PC-3 (cell line): ENCODE measurements around the gene EOLA1. TPM values are rescaled to one million over a fixed set of nuclear protein-coding genes. Genes with fewer than 3 reads are reported as not detected.
"Not testable (repeated sequence)": the region's sequence is repeated elsewhere in the genome, so short reads cannot be mapped to it uniquely, and the experiment has no call there.

ENCODE experiments used
- ATAC-seq: fragments of 200-7000 bp; cut with Tn5 transposase; 2 replicates; pipeline ENCODE4 v1.9.1; 2020; ENCODE audit warnings: mild to moderate bottlenecking, moderate library complexity
- BruUV-seq: library from RNA; stranded (reverse); fragments of 400-500 nt; replicated peaks from 2 replicates; lab custom pipeline; 2021; lab: Mats Ljungman, UMichigan
- CTCF ChIA-PET: fragments of 300-600 bp; sonication (Branson Sonifier 250); formaldehyde crosslinking; loops from one replicate; lab custom pipeline; 2022; ENCODE audit warnings: antibody characterized with exemption; lab: Charles Lee
- POLR2A ChIA-PET: fragments of 300-600 bp; sonication (Branson Sonifier 250); formaldehyde crosslinking; loops from one replicate; lab custom pipeline; 2022; ENCODE audit warnings: antibody characterized with exemption; ENCODE audit not compliant: unreplicated experiment; lab: Charles Lee
- DNase-seq: peaks from one replicate; pipeline ENCODE4 v3.0.0-alpha.2; 2015
- H2AFZ ChIP-seq: fragments of 300-600 bp; sonication (generic); 2 replicates; pipeline ENCODE4 v1.6.0; 2016; ENCODE audit warnings: antibody characterized with exemption, low read length
- H3F3A ChIP-seq: fragments of 300-600 bp; sonication (generic); one replicate; pipeline ENCODE4 v1.6.0; 2017; ENCODE audit warnings: antibody characterized with exemption, low read length, control low read depth, mild to moderate bottlenecking; ENCODE audit not compliant: unreplicated experiment
- H3K27ac ChIP-seq: fragments of 300-600 bp; sonication (generic); 2 replicates; pipeline ENCODE4 v1.5.1; 2016; ENCODE audit warnings: mild to moderate bottlenecking, low read length
- H3K27me3 ChIP-seq: fragments of 300-600 bp; sonication (generic); 2 replicates; pipeline ENCODE4 v1.6.1; 2016; ENCODE audit warnings: low read length, mixed read lengths
- H3K36me3 ChIP-seq: fragments of 300-600 bp; sonication (generic); 2 replicates; pipeline ENCODE4 v1.6.1; 2016; ENCODE audit warnings: low read depth, mixed run types, low read length, mixed read lengths
- H3K4me1 ChIP-seq: fragments of 300-600 bp; sonication (generic); 2 replicates; pipeline ENCODE4 v1.5.1; 2016; ENCODE audit warnings: low read length; ENCODE audit not compliant: insufficient read depth
- H3K4me2 ChIP-seq: fragments of 300-600 bp; sonication (generic); 2 replicates; pipeline ENCODE4 v1.6.0; 2016; ENCODE audit warnings: low read length
- H3K4me3 ChIP-seq: fragments of 300-600 bp; sonication (generic); 2 replicates; pipeline ENCODE4 v1.5.1; 2016; ENCODE audit warnings: mild to moderate bottlenecking, low read length, mixed read lengths
- H3K79me2 ChIP-seq: fragments of 300-600 bp; sonication (generic); 2 replicates; pipeline ENCODE4 v1.6.1; 2017; ENCODE audit warnings: low read length, mixed read lengths
- H3K9ac ChIP-seq: fragments of 300-600 bp; sonication (generic); 2 replicates; pipeline ENCODE4 v1.6.0; 2016; ENCODE audit warnings: mild to moderate bottlenecking, low read length
- H3K9me2 ChIP-seq: fragments of 300-600 bp; sonication (generic); replicated peaks from 2 replicates; pipeline ENCODE4 v1.6.1; 2016; ENCODE audit warnings: mixed run types, low read length, mixed read lengths
- H3K9me3 ChIP-seq: fragments of 300-600 bp; sonication (generic); 2 replicates; pipeline ENCODE4 v1.6.1; 2016; ENCODE audit warnings: low read length, mixed read lengths
- H4K20me1 ChIP-seq: fragments of 300-600 bp; sonication (generic); 2 replicates; pipeline ENCODE4 v1.6.1; 2016; ENCODE audit warnings: low read length, mixed read lengths
- EZH2 ChIP-seq: fragments of 300-600 bp; sonication (generic); IDR thresholded peaks from one replicate; pipeline ENCODE4 v1.6.1; 2017; ENCODE audit warnings: antibody characterized with exemption, mild to moderate bottlenecking, low read length; ENCODE audit not compliant: unreplicated experiment
- EZH2phosphoT487 ChIP-seq: fragments of 300-600 bp; sonication (generic); IDR thresholded peaks from 2 replicates; pipeline ENCODE4 v1.6.1; 2018; ENCODE audit warnings: mild to moderate bottlenecking, antibody characterized with exemption, low read length, borderline replicate concordance
- intact Hi-C: fragments of 100-400 bp; cut with micrococcal nuclease; formaldehyde crosslinking; loops from 2 replicates; pipeline ENCODE4 v1.9.0; 2023
- total RNA-seq: library from RNA; depleted of rRNA; stranded (reverse); fragments of >200 nt; gene quantifications from 2 replicates; pipeline ENCODE4 v1.2.3, GENCODE V29; 2014

EOLA1 gene
- total RNA-seq, 1 experiment from 2014 or later: 21.7 TPM

- no peaks in the 10 kb centered on the region for H3K4me1 ChIP-seq
- no peak overlapping the region for H3K4me3 ChIP-seq
- no peak overlapping the region for H3K27ac ChIP-seq
- no peak overlapping the region for H2AFZ ChIP-seq
- no peaks in the 10 kb centered on the region for H3K36me3 ChIP-seq
- H3K4me2 ChIP-seq: no peak overlapping the region
- H3K9me3 ChIP-seq: no peaks in the 10 kb centered on the region
- ChIA-PET POLR2A (no interaction called here), CTCF (no interaction called here)
- H4K20me1 ChIP-seq: no peaks in the 10 kb centered on the region
- no peaks in the 10 kb centered on the region for H3K79me2 ChIP-seq
- H3K27me3 ChIP-seq: no peaks in the 10 kb centered on the region
- no TSS peak for BruUV-seq
- TF ChIP-seq EZH2phosphoT487 (no peak), EZH2 (no peak)
- H3F3A ChIP-seq: no peaks in the 10 kb centered on the region
- ATAC-seq (no peak), DNase-seq (no peak)
- H3K9me2 ChIP-seq: no peaks in the 10 kb centered on the region
- H3K9ac ChIP-seq: no peak overlapping the region
- intact Hi-C loops: no loop called here
Observed at GRCh38 chrX:149572743-149573142, 31.9 kb downstream of the EOLA1 start.

GRCh38 chrX:149573456-149573855 lies 32.6 kb downstream of the EOLA1 start:
- H2AFZ ChIP-seq, H3K4me2 ChIP-seq, CTCF ChIA-PET, H3K9me2 ChIP-seq, H3K27me3 ChIP-seq, DNase-seq, H3F3A ChIP-seq, intact Hi-C loops, H3K79me2 ChIP-seq, BruUV-seq, H3K4me3 ChIP-seq, H3K4me1 ChIP-seq, H3K9ac ChIP-seq, H3K9me3 ChIP-seq, H3K36me3 ChIP-seq, POLR2A ChIA-PET, H4K20me1 ChIP-seq, H3K27ac ChIP-seq: not testable (repeated sequence)
- ATAC-seq: peak; percentile 49; the same call in 1 of the 2 replicates

GRCh38 chrX:149585631-149586030 lies 44.8 kb downstream of the EOLA1 start:
- intact Hi-C loops, H3K4me1 ChIP-seq, DNase-seq, H3K9me2 ChIP-seq, H3K79me2 ChIP-seq, H2AFZ ChIP-seq, H3K27me3 ChIP-seq, POLR2A ChIA-PET, BruUV-seq, ATAC-seq, H3K9ac ChIP-seq, H3K36me3 ChIP-seq, H4K20me1 ChIP-seq, H3K4me3 ChIP-seq, H3K27ac ChIP-seq, H3K4me2 ChIP-seq, H3K9me3 ChIP-seq, CTCF ChIA-PET, H3F3A ChIP-seq: not testable (repeated sequence)

GRCh38 chrX:149587359-149587758 lies 46.5 kb downstream of the EOLA1 start, which contains the start of gene MAGEA9B:
Gene MAGEA9B (minus strand): TSS chrX:149587459. CDS start chrX:149583179, 4,280 bp downstream.
- ATAC-seq, BruUV-seq, DNase-seq, H4K20me1 ChIP-seq, POLR2A ChIA-PET, CTCF ChIA-PET, H3F3A ChIP-seq, intact Hi-C loops, H3K9ac ChIP-seq, H3K27ac ChIP-seq, H3K27me3 ChIP-seq, H2AFZ ChIP-seq, H3K4me1 ChIP-seq, H3K9me2 ChIP-seq, H3K4me2 ChIP-seq, H3K36me3 ChIP-seq, H3K4me3 ChIP-seq, H3K79me2 ChIP-seq, H3K9me3 ChIP-seq: not testable (repeated sequence)

- H3K9ac ChIP-seq, ATAC-seq, H3K9me2 ChIP-seq, H3K79me2 ChIP-seq, H3K27me3 ChIP-seq, H3K36me3 ChIP-seq, POLR2A ChIA-PET, intact Hi-C loops, H3K27ac ChIP-seq, H4K20me1 ChIP-seq, H3K9me3 ChIP-seq, H3F3A ChIP-seq, CTCF ChIA-PET, H3K4me3 ChIP-seq, H3K4me2 ChIP-seq, H3K4me1 ChIP-seq, BruUV-seq, H2AFZ ChIP-seq, DNase-seq: not testable (repeated sequence)
Observed at GRCh38 chrX:149590993-149591392, 50.2 kb downstream of the EOLA1 start.

GRCh38 chrX:149595214-149595613 lies 54.4 kb downstream of the EOLA1 start, which contains the start of gene HSFX2:
Gene HSFX2 (minus strand): TSS chrX:149595314. CDS start chrX:149594700, 614 bp downstream.
- H4K20me1 ChIP-seq, DNase-seq, H2AFZ ChIP-seq, H3K79me2 ChIP-seq, H3K9me2 ChIP-seq, H3K27me3 ChIP-seq, ATAC-seq, H3K36me3 ChIP-seq, H3F3A ChIP-seq, intact Hi-C loops, H3K9ac ChIP-seq, H3K9me3 ChIP-seq, H3K4me3 ChIP-seq, POLR2A ChIA-PET, H3K4me2 ChIP-seq, H3K27ac ChIP-seq, CTCF ChIA-PET, H3K4me1 ChIP-seq, BruUV-seq: not testable (repeated sequence)
